Transverse colon (tissue), 4 donors: Measurements from ENCODE around the gene GOLGA8A. TPM values are rescaled to one million over a fixed set of nuclear protein-coding genes. Genes with fewer than 3 reads are reported as not detected.

ENCODE experiments used
- total RNA-seq, 4 donors: library from RNA; depleted of rRNA; stranded (reverse); fragments of >200 nt; gene quantifications; one replicate each; pipeline ENCODE4 v1.1.0, GENCODE V29; 2016

Gene GOLGA8A
- total RNA-seq, 4 donors from 2014 or later, result 34.8 to 120 (median 47.1) TPM

Other genes with a start within 250 kb of the GOLGA8A start
- 100 to 1,000 TPM in 1 of 4 donors, 10 to 100 TPM in 3; 41.1 to 137 (median 80.3) TPM for gene KATNBL1, start 227.7 kb downstream of the GOLGA8A start, total RNA-seq
- 100 to 1,000 TPM in 2 of 4 donors, 10 to 100 TPM in 2; 71.4 to 148 (median 111) TPM for gene EMC4, start 212.8 kb downstream of the GOLGA8A start, total RNA-seq
- gene SLC12A6, start 100.0 kb downstream of the GOLGA8A start, total RNA-seq, result 10 to 100 TPM in 3 of 4 donors, 1 to 10 TPM in 1; 9.2 to 52.6 (median 26.9) TPM
- gene NOP10, start 94.7 kb downstream of the GOLGA8A start, total RNA-seq, result 100 to 1,000 TPM in 3 of 4 donors, 10 to 100 TPM in 1; 41.1 to 166 (median 152) TPM
- gene NUTM1, start 94.5 kb downstream of the GOLGA8A start, total RNA-seq, result not detected
- gene LPCAT4, start 70.6 kb downstream of the GOLGA8A start, total RNA-seq, result 100 to 1,000 TPM; 109 to 380 (median 143) TPM
- gene GOLGA8B, start 145.8 kb upstream of the GOLGA8A start, total RNA-seq, result 100 to 1,000 TPM in 2 of 4 donors, 10 to 100 TPM in 2; 77.6 to 142 (median 107) TPM